Trophoblast cell (in vitro differentiated cells and primary cell): ENCODE results near the gene IZUMO4.

ENCODE experiments used
- DNase-seq, 2 donors: peaks; one replicate each; pipeline ENCODE4 v3.0.0-alpha.2; 2016
- H2AFZ ChIP-seq: 2 replicates; pipeline ENCODE4 v1.6.1; 2013; ENCODE audit warnings: low read length, moderate library complexity, mild to moderate bottlenecking; ENCODE audit not compliant: insufficient read depth, poor library complexity
- H2AK5ac ChIP-seq: 2 replicates; pipeline ENCODE4 v1.6.1; 2013; ENCODE audit warnings: mild to moderate bottlenecking, low read length
- H2BK120ac ChIP-seq: 2 replicates; pipeline ENCODE4 v1.6.1; 2013; ENCODE audit warnings: low read length, mild to moderate bottlenecking, moderate library complexity; ENCODE audit not compliant: insufficient read depth, poor library complexity
- H2BK12ac ChIP-seq: 2 replicates; pipeline ENCODE4 v1.6.1; 2013; ENCODE audit warnings: mild to moderate bottlenecking, low read length, moderate library complexity
- H2BK5ac ChIP-seq: 2 replicates; pipeline ENCODE4 v1.6.1; 2013; ENCODE audit warnings: low read length, low read depth, moderate library complexity, mild to moderate bottlenecking; ENCODE audit not compliant: poor library complexity
- H3K14ac ChIP-seq: 2 replicates; pipeline ENCODE4 v1.6.1; 2013; ENCODE audit warnings: mild to moderate bottlenecking, low read length
- H3K18ac ChIP-seq: 2 replicates; pipeline ENCODE4 v1.6.1; 2013; ENCODE audit warnings: mild to moderate bottlenecking, low read length
- H3K23ac ChIP-seq: 2 replicates; pipeline ENCODE4 v1.6.1; 2013; ENCODE audit warnings: low read length
- H3K27ac ChIP-seq: 2 replicates; pipeline ENCODE4 v1.5.1; 2013; ENCODE audit warnings: low read depth, mild to moderate bottlenecking, inconsistent platforms, low read length, moderate library complexity
- H3K27me3 ChIP-seq: 2 replicates; pipeline ENCODE4 v1.6.1; 2013; ENCODE audit warnings: inconsistent platforms, mild to moderate bottlenecking, low read length, moderate library complexity; ENCODE audit not compliant: insufficient read depth
- H3K36me3 ChIP-seq, 2 experiments: 1 replicate in 1 of 2; 2 replicates in 1 of 2; pipeline ENCODE4 v1.6.1; 2013; ENCODE audit warnings: low read length in 2 of 2, mild to moderate bottlenecking in 2 of 2, moderate library complexity in 1 of 2; ENCODE audit not compliant: insufficient read depth in 2 of 2, control insufficient read depth in 1 of 2
- H3K4ac ChIP-seq: 2 replicates; pipeline ENCODE4 v1.6.1; 2013; ENCODE audit warnings: low read depth, mild to moderate bottlenecking, low read length, moderate library complexity
- H3K4me1 ChIP-seq, 2 experiments: 1 replicate in 1 of 2; 2 replicates in 1 of 2; pipeline ENCODE4 v1.6.1; 2013; ENCODE audit warnings: low read length in 2 of 2, mild to moderate bottlenecking in 2 of 2, moderate library complexity in 1 of 2; ENCODE audit not compliant: insufficient read depth in 2 of 2, control insufficient read depth in 1 of 2
- H3K4me2 ChIP-seq: 2 replicates; pipeline ENCODE4 v1.6.1; 2013; ENCODE audit warnings: inconsistent platforms, mild to moderate bottlenecking, low read length, moderate library complexity
- H3K4me3 ChIP-seq: 2 replicates; pipeline ENCODE4 v1.5.1; 2013; ENCODE audit warnings: mild to moderate bottlenecking, low read depth, low read length, inconsistent platforms
- H3K79me1 ChIP-seq: one replicate; pipeline ENCODE4 v1.6.1; 2013; ENCODE audit warnings: low read length
- H3K79me2 ChIP-seq: 2 replicates; pipeline ENCODE4 v1.6.1; 2013; ENCODE audit warnings: low read length, mild to moderate bottlenecking; ENCODE audit not compliant: control insufficient read depth, insufficient read depth, poor library complexity
- H3K9ac ChIP-seq: 2 replicates; pipeline ENCODE4 v1.6.1; 2013; ENCODE audit warnings: mild to moderate bottlenecking, low read length
- H3K9me3 ChIP-seq: 2 replicates; pipeline ENCODE4 v1.6.1; 2013; ENCODE audit warnings: low read depth, mild to moderate bottlenecking, control low read depth, inconsistent platforms, low read length; ENCODE audit not compliant: insufficient read depth
- H4K12ac ChIP-seq: 2 replicates; pipeline ENCODE4 v1.6.1; 2013; ENCODE audit warnings: low read depth, mild to moderate bottlenecking, low read length, moderate library complexity
- H4K8ac ChIP-seq: 2 replicates; pipeline ENCODE4 v1.6.1; 2013; ENCODE audit warnings: low read depth, mild to moderate bottlenecking, low read length, moderate library complexity
- H4K91ac ChIP-seq: one replicate; pipeline ENCODE4 v1.6.1; 2013; ENCODE audit warnings: low read depth, mild to moderate bottlenecking, low read length, moderate library complexity
- WGBS: extraction: QIAGEN DNeasy Blood & Tissue Kit; methylation state at CpG from one replicate; pipeline ENCODE4 v1.1.7; 2013; ENCODE audit warnings: missing lambda C conversion rate; ENCODE audit not compliant: insufficient read length, insufficient coverage; ENCODE audit errors: extremely low coverage; 5-methylcytosine and 5-hydroxymethylcytosine counted together

Gene IZUMO4

DNA sequence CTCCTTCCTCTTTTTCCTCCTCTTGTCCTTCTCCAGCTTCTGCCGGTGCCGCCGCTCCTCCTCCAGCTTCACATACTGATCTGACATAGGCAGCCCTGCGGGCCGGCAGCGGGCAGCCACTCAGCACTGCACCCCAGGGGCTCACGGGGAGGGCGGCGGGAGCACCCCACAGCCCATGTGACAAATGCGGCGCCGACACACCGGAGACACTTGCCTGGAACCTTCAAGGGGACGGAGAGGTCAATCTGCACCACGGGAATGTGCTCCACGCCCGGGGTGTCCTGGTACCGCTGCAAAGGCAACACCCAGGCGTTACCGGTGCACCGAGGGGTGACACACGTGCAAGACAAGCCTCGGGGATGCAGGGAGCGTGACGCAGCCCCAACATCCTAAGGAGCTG, 18.6 kb downstream of the IZUMO4 start:
- Histone ChIP-seq H3K9ac (no peak overlapping the region), H2AFZ (no peak overlapping the region), H3K9me3 (no peaks in the 10 kb centered on the region), H3K4ac (no peak overlapping the region), H3K23ac (no peak overlapping the region), H4K91ac (no peak overlapping the region), H3K27me3 (no peaks in the 10 kb centered on the region), H3K14ac (no peak overlapping the region), H3K27ac (no peak overlapping the region), H3K79me1 (no peaks in the 10 kb centered on the region), H2BK12ac (no peak overlapping the region), H2BK120ac (no peak overlapping the region), H4K12ac (no peak overlapping the region), H3K36me3 (peaks cover 95% of the 10 kb centered on the region in 2 experiments), H3K4me1 (no peaks in the 10 kb centered on the region), H2BK5ac (no peak overlapping the region), H3K79me2 (no peaks in the 10 kb centered on the region), H2AK5ac (no peak overlapping the region), H3K4me2 (no peak overlapping the region), H3K4me3 (no peak overlapping the region), H4K8ac (no peak overlapping the region), H3K18ac (no peak overlapping the region)
- DNase-seq, result no peak
- WGBS, result no CpG with 5 or more reads among the region's 25 CpGs

DNA sequence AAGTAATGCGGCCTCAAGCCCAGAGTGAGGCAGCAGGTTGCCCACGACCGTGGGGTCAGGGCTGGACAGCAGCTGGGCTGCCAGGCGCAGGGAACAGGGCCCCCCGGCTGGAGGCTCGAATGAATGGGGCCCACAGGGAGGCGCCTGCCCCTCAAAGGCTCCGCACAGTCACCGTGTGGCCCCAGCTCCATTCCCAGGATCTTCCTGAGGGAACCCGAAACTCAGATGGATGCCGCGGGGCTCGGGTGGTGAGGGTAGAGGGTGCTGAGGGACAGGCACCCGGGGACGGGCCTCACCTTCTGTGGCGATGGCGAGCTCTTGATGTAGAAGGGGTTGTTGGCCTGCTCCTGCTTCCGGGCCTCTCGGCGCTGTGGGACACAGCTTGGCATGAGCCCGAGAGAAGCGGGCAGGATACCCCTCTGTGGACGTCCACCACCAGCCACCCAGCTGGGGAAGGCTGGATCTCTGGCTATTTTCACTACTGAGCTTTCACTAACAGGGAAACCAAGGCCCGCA, 19.3 kb downstream of the IZUMO4 start:
- Histone ChIP-seq H3K9me3 (no peaks in the 10 kb centered on the region), H4K91ac (no peak overlapping the region), H3K79me2 (no peaks in the 10 kb centered on the region), H3K9ac (no peak overlapping the region), H4K12ac (no peak overlapping the region), H2BK12ac (no peak overlapping the region), H3K23ac (no peak overlapping the region), H3K27ac (no peak overlapping the region), H2BK5ac (no peak overlapping the region), H3K4me1 (no peaks in the 10 kb centered on the region), H3K18ac (no peak overlapping the region), H3K4me3 (no peak overlapping the region), H3K36me3 (peaks cover 95% of the 10 kb centered on the region in 2 experiments), H4K8ac (no peak overlapping the region), H2AK5ac (no peak overlapping the region), H3K27me3 (no peaks in the 10 kb centered on the region), H3K79me1 (no peaks in the 10 kb centered on the region), H3K4ac (no peak overlapping the region), H2BK120ac (no peak overlapping the region), H2AFZ (no peak overlapping the region), H3K4me2 (no peak overlapping the region), H3K14ac (no peak overlapping the region)
- no CpG with 5 or more reads among the region's 24 CpGs for WGBS
- no peak for DNase-seq

DNA sequence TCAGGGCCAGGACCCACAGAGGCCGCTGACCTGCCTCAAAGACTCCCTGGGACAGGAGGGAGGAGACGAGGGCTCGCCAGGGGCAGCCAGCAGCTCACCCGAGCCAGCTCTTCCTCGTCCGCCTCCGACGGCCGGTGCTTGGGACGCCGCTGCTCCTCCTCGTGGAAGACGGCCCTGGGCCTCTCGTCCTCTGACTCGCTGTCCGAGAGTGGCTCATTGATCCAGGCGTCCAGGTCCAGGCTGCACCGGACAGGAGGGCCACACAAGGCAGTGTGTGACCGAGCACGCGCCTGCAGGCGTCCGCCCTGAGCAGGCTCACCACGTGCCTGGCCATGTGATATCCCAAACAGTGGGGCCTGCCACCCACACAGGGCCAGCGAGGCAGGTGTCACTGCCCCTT, 19.8 kb downstream of the IZUMO4 start:
- H2BK120ac ChIP-seq, result no peak overlapping the region
- H3K79me2 ChIP-seq, result no peaks in the 10 kb centered on the region
- H3K4me2 ChIP-seq, result no peak overlapping the region
- H3K4me3 ChIP-seq, result no peak overlapping the region
- no peak overlapping the region for H3K14ac ChIP-seq
- H2AFZ ChIP-seq, result no peak overlapping the region
- DNase-seq, result no peak
- no peak overlapping the region for H3K4ac ChIP-seq
- no peak overlapping the region for H2BK12ac ChIP-seq
- H4K91ac ChIP-seq, result no peak overlapping the region
- no peaks in the 10 kb centered on the region for H3K79me1 ChIP-seq
- H3K27ac ChIP-seq, result no peak overlapping the region
- H3K27me3 ChIP-seq, result no peaks in the 10 kb centered on the region
- no CpG with 5 or more reads among the region's 25 CpGs for WGBS
- H4K12ac ChIP-seq, result no peak overlapping the region
- no peaks in the 10 kb centered on the region for H3K4me1 ChIP-seq
- no peak overlapping the region for H3K9ac ChIP-seq
- no peak overlapping the region for H4K8ac ChIP-seq
- H2AK5ac ChIP-seq, result no peak overlapping the region
- H3K9me3 ChIP-seq, result peaks cover 2% of the 10 kb centered on the region
- H3K18ac ChIP-seq, result no peak overlapping the region
- peaks cover 95% of the 10 kb centered on the region in 2 experiments for H3K36me3 ChIP-seq
- no peak overlapping the region for H2BK5ac ChIP-seq
- no peak overlapping the region for H3K23ac ChIP-seq

DNA sequence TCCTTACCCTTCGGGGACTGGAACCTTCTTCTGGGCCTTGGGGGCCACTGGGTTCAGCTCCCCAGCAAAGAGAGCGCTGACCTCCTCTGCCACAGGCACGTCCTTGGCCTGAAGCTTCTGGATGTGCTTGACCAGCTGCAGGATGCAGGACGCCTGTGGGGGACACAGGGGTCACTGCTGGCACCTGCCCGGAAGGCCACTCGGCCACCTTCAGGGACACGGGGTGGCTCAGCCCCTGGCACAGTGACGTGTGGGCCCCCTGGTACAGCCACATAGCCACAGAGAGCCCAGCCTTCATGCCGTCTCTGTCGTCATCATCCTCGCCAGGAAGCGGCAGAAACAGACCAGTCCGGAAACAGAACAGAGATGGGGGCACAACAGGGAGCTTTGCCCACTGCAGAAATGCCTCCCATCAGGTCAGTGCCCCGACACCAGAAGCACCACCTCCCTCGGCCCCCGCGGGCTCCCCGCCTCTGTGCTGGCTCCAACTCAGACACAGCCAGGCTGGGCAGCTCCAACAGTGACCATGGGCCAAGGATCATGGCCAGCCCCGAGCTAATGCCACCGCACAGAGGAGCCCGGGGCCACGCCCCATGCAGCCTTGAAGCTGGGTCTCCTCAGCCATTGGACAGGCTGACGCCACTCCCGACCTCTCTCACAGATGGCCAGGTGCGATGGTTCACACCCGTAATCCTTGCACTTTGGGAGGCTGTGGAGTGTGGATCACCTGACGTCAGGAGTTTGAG, 20.7 kb downstream of the IZUMO4 start:
- Histone ChIP-seq H4K12ac (no peak overlapping the region), H2AK5ac (no peak overlapping the region), H4K91ac (no peak overlapping the region), H2AFZ (no peak overlapping the region), H2BK5ac (no peak overlapping the region), H4K8ac (no peak overlapping the region), H3K4me2 (no peak overlapping the region), H3K4ac (no peak overlapping the region), H3K9ac (no peak overlapping the region), H3K18ac (no peak overlapping the region), H3K36me3 (peaks cover 95% of the 10 kb centered on the region in 2 experiments), H2BK12ac (no peak overlapping the region), H3K4me3 (no peak overlapping the region), H3K9me3 (peaks cover 2% of the 10 kb centered on the region), H3K4me1 (no peaks in the 10 kb centered on the region), H3K79me1 (no peaks in the 10 kb centered on the region), H3K14ac (no peak overlapping the region), H3K27me3 (no peaks in the 10 kb centered on the region), H3K27ac (no peak overlapping the region), H3K23ac (no peak overlapping the region), H3K79me2 (no peaks in the 10 kb centered on the region), H2BK120ac (no peak overlapping the region)
- DNase-seq, result no peak
- no CpG with 5 or more reads among the region's 27 CpGs for WGBS
